Gastrocnemius medialis (tissue), 4 donors: Measurements from ENCODE around the gene ADGRE1.

Source experiments
- POLR2A ChIP-seq, 2 donors: fragments of 450-650 bp; IDR thresholded peaks; one replicate each; pipeline ENCODE4 v1.6.1; 2017; ENCODE audit warnings: antibody characterized with exemption in 2 of 2, mild to moderate bottlenecking in 2 of 2, moderate library complexity in 2 of 2
- TF ChIP-seq, protein P1 (sequence below), 5 experiments: fragments of 450-650 bp in 3 of 5; fragments of 200-600 bp in 2 of 5; sonication (generic) in 2 of 5; IDR thresholded peaks in 4 of 5; conservative IDR thresholded peaks in 1 of 5; 1 replicate in 4 of 5; 2 replicates in 1 of 5; pipeline ENCODE4 v1.5.1; 2016 to 2019; ENCODE audit warnings: antibody characterized with exemption in 5 of 5, mild to moderate bottlenecking in 3 of 5, moderate library complexity in 3 of 5

DNA sequence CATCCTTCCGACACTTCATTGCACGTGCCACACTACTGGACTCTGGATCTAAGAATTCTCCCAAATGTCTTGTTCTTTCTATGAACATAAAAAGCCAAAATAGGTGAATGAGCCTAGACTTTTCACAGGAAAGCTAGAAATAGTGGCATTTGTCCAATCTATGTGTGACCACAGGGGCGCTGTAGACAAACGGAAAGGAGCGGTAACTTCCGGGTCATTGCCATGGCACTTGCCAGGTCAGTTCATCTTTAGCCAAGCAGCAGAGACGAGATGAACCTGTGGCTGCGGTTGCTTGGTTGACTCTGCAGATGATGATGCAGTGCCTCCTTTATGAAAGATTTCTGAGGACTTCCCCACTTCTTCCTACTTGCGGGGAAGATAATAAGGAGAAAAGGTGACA, 65.6 kb downstream of the ADGRE1 start:
- TF ChIP-seq POLR2A (IDR thresholded peaks at IDR 0.05) = no peak
- TF ChIP-seq, protein P1, sequence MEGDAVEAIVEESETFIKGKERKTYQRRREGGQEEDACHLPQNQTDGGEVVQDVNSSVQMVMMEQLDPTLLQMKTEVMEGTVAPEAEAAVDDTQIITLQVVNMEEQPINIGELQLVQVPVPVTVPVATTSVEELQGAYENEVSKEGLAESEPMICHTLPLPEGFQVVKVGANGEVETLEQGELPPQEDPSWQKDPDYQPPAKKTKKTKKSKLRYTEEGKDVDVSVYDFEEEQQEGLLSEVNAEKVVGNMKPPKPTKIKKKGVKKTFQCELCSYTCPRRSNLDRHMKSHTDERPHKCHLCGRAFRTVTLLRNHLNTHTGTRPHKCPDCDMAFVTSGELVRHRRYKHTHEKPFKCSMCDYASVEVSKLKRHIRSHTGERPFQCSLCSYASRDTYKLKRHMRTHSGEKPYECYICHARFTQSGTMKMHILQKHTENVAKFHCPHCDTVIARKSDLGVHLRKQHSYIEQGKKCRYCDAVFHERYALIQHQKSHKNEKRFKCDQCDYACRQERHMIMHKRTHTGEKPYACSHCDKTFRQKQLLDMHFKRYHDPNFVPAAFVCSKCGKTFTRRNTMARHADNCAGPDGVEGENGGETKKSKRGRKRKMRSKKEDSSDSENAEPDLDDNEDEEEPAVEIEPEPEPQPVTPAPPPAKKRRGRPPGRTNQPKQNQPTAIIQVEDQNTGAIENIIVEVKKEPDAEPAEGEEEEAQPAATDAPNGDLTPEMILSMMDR (IDR thresholded peaks at IDR 0.05 in 4 of 5, conservative IDR thresholded peaks at IDR 0.05 in 1 of 5) = no peak
